SK-N-SH (cell line): ENCODE data around the gene PPP2R5E. TPM values are rescaled to one million over a fixed set of nuclear protein-coding genes. Genes with fewer than 3 reads are reported as not detected.

Source experiments
- CTCF ChIA-PET: fragments of 300-600, 350-600 bp; formaldehyde crosslinking; extraction: SDS; loops from one replicate; lab custom pipeline; 2021; lab: Yijun Ruan, JAX
- POLR2A ChIA-PET: fragments of 350-600 bp; sonication (Branson Sonifier 250); formaldehyde crosslinking; extraction: SDS; loops from one replicate; lab custom pipeline; 2020; ENCODE audit warnings: antibody characterized with exemption, inconsistent platforms; lab: Yijun Ruan, JAX
- DNase-seq: peaks from one replicate; pipeline ENCODE4 v3.0.0; 2012
- H2AFZ ChIP-seq: fragments of 200-600 bp; sonication (generic); 2 replicates; pipeline ENCODE4 v1.8.1; 2016; ENCODE audit warnings: antibody characterized with exemption, mild to moderate bottlenecking, low read depth
- H3F3A ChIP-seq: fragments of 200-600 bp; sonication (generic); replicated peaks from 2 replicates; pipeline ENCODE3; 2016; ENCODE audit warnings: antibody characterized with exemption, mild to moderate bottlenecking; ENCODE audit not compliant: insufficient read depth
- H3K27ac ChIP-seq, 2 experiments: fragments of 200-500 bp in 1 of 2; fragments of 200-600 bp in 1 of 2; sonication (Bioruptor generic) in 1 of 2; sonication (generic), shearing (Covaris generic) in 1 of 2; 2 replicates each; pipeline versions ENCODE4 v1.5.1 to v1.6.1; 2014 to 2016; ENCODE audit warnings: low read depth in 2 of 2, inconsistent platforms in 1 of 2, low read length in 1 of 2, mild to moderate bottlenecking in 1 of 2, mixed read lengths in 1 of 2
- H3K27me3 ChIP-seq: fragments of 200-600 bp; sonication (generic), shearing (Covaris generic); 2 replicates; pipeline ENCODE4 v1.6.1; 2016; ENCODE audit warnings: mixed run types; ENCODE audit not compliant: insufficient read depth
- H3K36me3 ChIP-seq, 2 experiments: fragments of 200-500 bp in 1 of 2; fragments of 200-600 bp in 1 of 2; sonication (Bioruptor generic) in 1 of 2; sonication (generic) in 1 of 2; replicated peaks in 1 of 2; 2 replicates each; pipeline versions ENCODE3 to v1.5.1; 2014 to 2016; ENCODE audit warnings: low read length in 1 of 2, mild to moderate bottlenecking in 1 of 2; ENCODE audit not compliant: insufficient read depth in 2 of 2, control insufficient read depth in 1 of 2
- H3K4me1 ChIP-seq, 2 experiments: fragments of 200-500 bp in 1 of 2; fragments of 200-600 bp in 1 of 2; sonication (Bioruptor generic) in 1 of 2; sonication (generic), shearing (Covaris generic) in 1 of 2; 2 replicates each; pipeline versions ENCODE4 v1.5.1 to v1.6.1; 2014 to 2016; ENCODE audit warnings: low read depth in 1 of 2, low read length in 1 of 2, mixed run types in 1 of 2; ENCODE audit not compliant: insufficient read depth in 2 of 2, control insufficient read depth in 1 of 2
- H3K4me2 ChIP-seq: fragments of 200-600 bp; sonication (generic), shearing (Covaris generic); 2 replicates; pipeline ENCODE4 v1.6.1; 2017; ENCODE audit warnings: mixed run types
- H3K4me3 ChIP-seq, 2 experiments: fragments of 200-500 bp in 1 of 2; fragments of 200-600 bp in 1 of 2; sonication (Bioruptor generic) in 1 of 2; sonication (generic), shearing (Covaris generic) in 1 of 2; 2 replicates each; pipeline versions ENCODE4 v1.5.1 to v1.8.1; 2014 to 2016; ENCODE audit warnings: low read depth in 2 of 2, inconsistent platforms in 1 of 2, low read length in 1 of 2, mild to moderate bottlenecking in 1 of 2, mixed read lengths in 1 of 2, moderate library complexity in 1 of 2
- H3K79me2 ChIP-seq: fragments of 200-600 bp; sonication (generic); 2 replicates; pipeline ENCODE4 v1.8.1; 2017; ENCODE audit warnings: mild to moderate bottlenecking; ENCODE audit not compliant: insufficient read depth
- H3K9ac ChIP-seq: fragments of 200-600 bp; sonication (generic); 2 replicates; pipeline ENCODE4 v1.6.1; 2017; ENCODE audit warnings: mixed run types
- H3K9me2 ChIP-seq: fragments of 200-600 bp; sonication (generic); 2 replicates; pipeline ENCODE4 v1.6.1; 2017; ENCODE audit warnings: mixed run types
- H3K9me3 ChIP-seq: fragments of 200-600 bp; sonication (generic); 2 replicates; pipeline ENCODE4 v1.6.1; 2017; ENCODE audit warnings: mixed run types, mild to moderate bottlenecking, moderate library complexity
- H4K20me1 ChIP-seq: fragments of 200-600 bp; sonication (generic); 2 replicates; pipeline ENCODE4 v1.6.1; 2017; ENCODE audit warnings: mild to moderate bottlenecking, mixed run types; ENCODE audit not compliant: insufficient read depth
- CTCF ChIP-seq: fragments of 200-600 bp; sonication (generic); IDR thresholded peaks from 2 replicates; pipeline ENCODE4 v1.6.1; 2017; ENCODE audit warnings: antibody characterized with exemption, mild to moderate bottlenecking, moderate library complexity
- ELF1 ChIP-seq: IDR thresholded peaks from 2 replicates; pipeline ENCODE4 v1.4.0; 2012
- EP300 ChIP-seq, 2 experiments: IDR thresholded peaks; 2 replicates each; pipeline versions ENCODE4 v1.4.0 to v1.6.1; 2012; ENCODE audit warnings: borderline replicate concordance in 1 of 2, low read depth in 1 of 2, low read length in 1 of 2
- EZH2phosphoT487 ChIP-seq: fragments of 200-600 bp; sonication (generic); IDR thresholded peaks from 2 replicates; pipeline ENCODE4 v1.6.1; 2017; ENCODE audit warnings: low read depth, mixed run types, mild to moderate bottlenecking, antibody characterized with exemption, moderate library complexity, borderline replicate concordance
- FOXJ3 ChIP-seq: sonication (generic); formaldehyde crosslinking; IDR thresholded peaks from 2 replicates; pipeline ENCODE4 v1.5.1; 2020; ENCODE audit warnings: mild to moderate bottlenecking, missing genetic modification reagents
- FOXM1 ChIP-seq: IDR thresholded peaks from 2 replicates; pipeline ENCODE4 v1.4.0; 2012; ENCODE audit warnings: low read depth, mild to moderate bottlenecking
- GABPA ChIP-seq: IDR thresholded peaks from 2 replicates; pipeline ENCODE4 v1.4.0; 2012; ENCODE audit warnings: low read depth, mild to moderate bottlenecking
- GATA2 ChIP-seq: sonication (generic); formaldehyde crosslinking; IDR thresholded peaks from 2 replicates; pipeline ENCODE4 v1.5.0; 2020; ENCODE audit warnings: mild to moderate bottlenecking, missing genetic modification reagents
- IRF3 ChIP-seq: fragments of 150-350 bp; IDR thresholded peaks from 2 replicates; pipeline ENCODE4 v1.6.1; 2016; ENCODE audit warnings: mild to moderate bottlenecking, low read depth, low read length
- JUND ChIP-seq: IDR thresholded peaks from 2 replicates; pipeline ENCODE4 v1.4.0; 2012
- MAX ChIP-seq: IDR thresholded peaks from 2 replicates; pipeline ENCODE4 v1.4.0; 2012; ENCODE audit warnings: low read depth
- MEF2A ChIP-seq: IDR thresholded peaks from 2 replicates; pipeline ENCODE4 v1.4.0; 2012; ENCODE audit warnings: low read depth, borderline replicate concordance
- NFIC ChIP-seq: IDR thresholded peaks from 2 replicates; pipeline ENCODE4 v1.4.0; 2012; ENCODE audit warnings: borderline replicate concordance
- NRF1 ChIP-seq: IDR thresholded peaks from 2 replicates; pipeline ENCODE4 v1.6.1; 2012; ENCODE audit warnings: low read depth, mild to moderate bottlenecking, low read length
- RFX5 ChIP-seq: IDR thresholded peaks from 2 replicates; pipeline ENCODE4 v1.6.1; 2012; ENCODE audit warnings: mild to moderate bottlenecking, improper control_type of control experiment, low read length
- SMC3 ChIP-seq: IDR thresholded peaks from 2 replicates; pipeline ENCODE4 v1.6.1; 2012; ENCODE audit warnings: low read depth, low read length, improper control_type of control experiment
- TCF12 ChIP-seq: IDR thresholded peaks from 2 replicates; pipeline ENCODE4 v1.4.0; 2012
- USF1 ChIP-seq: IDR thresholded peaks from 2 replicates; pipeline ENCODE4 v1.4.0; 2012; ENCODE audit warnings: low read depth, borderline replicate concordance
- USF2 ChIP-seq: fragments of 150-350 bp; IDR thresholded peaks from 2 replicates; pipeline ENCODE4 v1.6.1; 2017; ENCODE audit warnings: antibody characterized with exemption, low read length, low read depth, borderline replicate concordance
- WGBS: methylation state at CpG from one replicate; pipeline ENCODE4 v1.1.6; 2017; ENCODE audit warnings: low lambda C conversion rate; 5-methylcytosine and 5-hydroxymethylcytosine counted together
- polyA plus RNA-seq, 3 experiments: library from polyadenylated mRNA; depleted of rRNA; stranded (reverse); fragments of >200 nt; gene quantifications; 2 replicates each; pipeline ENCODE4 v1.2.3, GENCODE V29; 2012

Gene PPP2R5E
- polyA plus RNA-seq, 1 of the 3 experiments (the other 2 are of a cell fraction): 4.4 TPM

GRCh38 chr14:63438065-63438757 is 105.0 kb downstream of the PPP2R5E start (continued):
- TF ChIP-seq NFIC: peak; percentile 94
- TF ChIP-seq GATA2: no peak
- no peak for TF ChIP-seq MEF2A
- no peak for TF ChIP-seq RFX5
- no peak for TF ChIP-seq ELF1
- peak; percentile 10 to 83; a peak in 3 of 4 replicates for TF ChIP-seq EP300 (IDR thresholded peaks at IDR 0.05; ENCODE audit: borderline replicate concordance in 1 of 2, low read depth in 1 of 2, low read length in 1 of 2)
- TF ChIP-seq TCF12: peak; percentile 78
- no peak for TF ChIP-seq USF2
- no peak for TF ChIP-seq NRF1
- TF ChIP-seq IRF3: no peak

- Histone ChIP-seq H3K27ac (peak overlapping the region; percentile 76 to 88; a peak in 3 of 4 replicates), H3K4me2 (no peak overlapping the region), H3F3A (peaks cover 11% of the 10 kb centered on the region), H3K9me2 (no peaks in the 10 kb centered on the region), H2AFZ (no peak overlapping the region), H4K20me1 (peaks cover 54% of the 10 kb centered on the region), H3K9me3 (no peaks in the 10 kb centered on the region), H3K4me1 (peaks cover 15 to 45% of the 10 kb centered on the region in 2 experiments; a peak in 3 of 4 replicates), H3K36me3 (no peaks in the 10 kb centered on the region), H3K4me3 (no peak overlapping the region), H3K79me2 (peaks cover 94% of the 10 kb centered on the region), H3K27me3 (no peaks in the 10 kb centered on the region), H3K9ac (no peak overlapping the region)
- CTCF ChIA-PET: interaction anchor here (1.2 kb wide), 1 partner anchor 56 kb away, joined by 3 read pairs; no protein-coding TSS in a partner anchor
- 92% methylated on average over 5 of the region's 5 CpGs for WGBS
- DNase-seq: no peak
- POLR2A ChIA-PET: no interaction called here
- TF ChIP-seq IRF3 (no peak), CTCF (no peak), FOXM1 (no peak), EP300 (IDR thresholded peaks at IDR 0.05; ENCODE audit: borderline replicate concordance in 1 of 2, low read depth in 1 of 2, low read length in 1 of 2) (no peak), RFX5 (no peak), USF1 (no peak), NFIC (no peak), FOXJ3 (CRISPR knock-in tag) (no peak), MAX (no peak), JUND (no peak), GABPA (no peak), EZH2phosphoT487 (no peak), NRF1 (no peak), SMC3 (no peak), GATA2 (no peak)
Measured at GRCh38 chr14:63436286-63437098, 106.7 kb downstream of the PPP2R5E start.
